ENCODE data around the gene CRYBG1. TPM values are rescaled to one million over a fixed set of nuclear protein-coding genes. Genes with fewer than 3 reads are reported as not detected.

CRYBG1 gene
- polyA plus RNA-seq, 6 donors from 2014 or later, result 9.7 to 19.0 (median 13.5) TPM

DNA sequence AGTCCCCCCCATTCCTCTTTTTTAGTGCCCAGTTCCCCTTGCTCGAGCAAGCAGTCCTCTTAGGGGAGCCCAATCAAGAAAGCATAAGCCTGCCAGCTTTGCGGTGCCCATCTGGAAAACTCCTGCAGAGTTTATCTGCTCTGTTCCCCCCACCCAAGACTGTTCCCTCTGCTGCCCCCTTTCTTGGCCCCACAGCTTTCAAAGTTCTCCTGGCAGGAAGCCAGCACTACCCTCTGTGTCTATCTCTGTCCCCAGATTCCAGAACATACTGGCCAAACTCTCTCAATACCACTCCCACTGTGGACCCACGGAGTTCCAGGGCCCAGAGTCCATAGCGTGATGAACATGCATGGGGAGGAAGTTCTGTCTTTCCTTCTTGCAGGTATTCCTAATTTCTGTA, 55.4 kb downstream of the CRYBG1 start:
- peaks cover 0 to 7% (median 2%) of the 10 kb centered on the region in 7 donors for H3K9me3 Mint-ChIP-seq
- H3K4me1 Mint-ChIP-seq, result no peaks in the 10 kb centered on the region
- peaks cover 21 to 34% (median 25%) of the 10 kb centered on the region in 3 donors for H3K27me3 Mint-ChIP-seq
- no peak for ATAC-seq (ENCODE audit: low read depth in 2 of 2)
- H3K27ac Mint-ChIP-seq, result peak overlapping the region in 1 of 6 donors; percentile 60
- H3K36me3 Mint-ChIP-seq, result no peaks in the 10 kb centered on the region
- no peak overlapping the region for H3K4me3 Mint-ChIP-seq
- no peak for DNase-seq

DNA sequence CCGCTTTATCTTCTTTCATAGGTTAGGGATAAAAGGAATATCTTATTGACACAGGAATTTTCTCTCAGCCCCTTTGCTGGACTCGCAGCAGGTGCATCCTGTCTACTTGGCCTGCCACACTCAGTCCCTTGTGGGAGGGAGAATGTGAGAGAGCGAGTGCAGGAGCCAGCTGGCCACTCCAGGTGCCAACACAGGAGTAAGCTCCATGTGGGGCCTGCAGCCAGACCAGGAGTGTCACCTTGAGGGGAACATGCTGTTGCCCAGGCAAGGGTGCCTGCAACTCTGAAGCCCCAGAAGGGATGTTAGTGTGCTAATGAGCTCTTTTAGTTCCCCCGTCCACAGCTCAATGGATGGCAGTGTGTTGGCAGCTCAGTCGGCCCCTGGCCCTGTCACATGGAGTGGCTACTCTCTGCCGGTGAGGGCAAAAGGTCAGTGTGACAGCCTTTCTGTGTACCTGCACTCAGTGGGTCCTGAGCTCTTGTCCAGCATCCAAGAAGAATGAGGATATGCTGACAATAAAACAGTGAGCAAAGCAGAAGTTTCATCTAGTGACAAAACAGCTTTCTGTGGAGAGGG, 57.1 kb downstream of the CRYBG1 start:
- peak overlapping the region in 1 of 6 donors; percentile 84 for H3K27ac Mint-ChIP-seq
- H3K27me3 Mint-ChIP-seq, result peaks cover 21 to 41% (median 33%) of the 10 kb centered on the region in 3 donors
- no peaks in the 10 kb centered on the region for H3K36me3 Mint-ChIP-seq
- H3K4me1 Mint-ChIP-seq, result no peaks in the 10 kb centered on the region
- ATAC-seq (ENCODE audit: low read depth in 2 of 2), result no peak
- DNase-seq, result no peak
- peaks cover 0 to 7% (median 2%) of the 10 kb centered on the region in 7 donors for H3K9me3 Mint-ChIP-seq
- H3K4me3 Mint-ChIP-seq, result peak overlapping the region in 1 of 8 donors; percentile 66

DNA sequence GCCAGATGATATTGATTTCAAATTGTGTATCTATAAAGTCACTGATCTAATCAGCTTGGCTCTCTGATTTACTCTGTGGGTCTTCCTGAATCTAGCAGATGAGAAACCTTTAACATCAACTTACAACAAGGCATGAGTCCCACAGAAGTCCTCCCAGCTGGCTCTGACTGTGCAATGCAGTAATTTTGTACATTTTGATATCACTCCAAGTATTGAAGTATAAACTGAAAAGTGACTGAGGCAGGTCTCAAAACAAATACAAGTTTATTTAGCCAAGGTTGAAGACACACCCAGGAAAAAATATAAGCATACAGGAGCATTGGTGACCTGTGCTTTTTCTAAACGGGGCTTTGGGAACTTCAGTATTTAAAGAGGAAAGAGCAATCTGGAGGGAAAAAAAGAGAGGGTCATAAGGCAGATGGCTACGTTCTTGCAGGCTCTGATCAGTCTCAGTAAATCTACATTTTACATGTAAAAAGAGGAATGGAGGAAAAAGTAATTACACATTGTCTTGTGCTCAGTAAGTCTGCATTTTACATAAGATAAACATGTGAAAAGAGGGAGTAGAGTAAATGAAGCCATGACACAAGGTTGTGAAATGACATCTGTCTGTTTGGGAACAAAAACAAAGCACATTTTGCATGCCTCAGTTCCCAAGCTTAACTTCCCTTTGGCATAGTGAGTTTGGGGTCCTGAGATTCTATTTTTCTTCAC, 59.5 kb downstream of the CRYBG1 start:
- no peak overlapping the region for H3K27ac Mint-ChIP-seq
- H3K4me1 Mint-ChIP-seq, result no peaks in the 10 kb centered on the region
- ATAC-seq (ENCODE audit: low read depth in 2 of 2), result no peak

DNA sequence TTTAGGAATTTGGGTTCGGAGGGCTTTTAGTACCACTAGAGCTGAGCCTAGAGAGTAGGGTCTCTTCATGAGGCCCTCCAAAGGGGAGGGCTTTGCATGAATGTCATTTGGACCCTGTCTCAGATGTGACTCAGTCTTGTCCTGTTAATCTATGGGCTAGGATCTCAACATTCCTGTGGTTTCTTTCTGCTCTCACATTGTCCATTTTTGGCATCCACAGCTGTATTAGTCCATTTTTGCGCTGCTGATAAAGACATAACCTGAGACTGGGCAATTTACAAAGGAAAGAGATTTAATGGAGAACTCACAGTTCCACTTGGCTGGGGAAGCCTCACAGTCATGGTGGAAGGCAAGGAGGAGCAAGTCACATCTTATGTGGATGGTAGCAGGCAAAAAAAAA, 61.0 kb downstream of the CRYBG1 start:
- Mint-ChIP-seq H3K4me3 (no peak overlapping the region), H3K9me3 (peaks cover 0 to 7% (median 2%) of the 10 kb centered on the region in 7 donors), H3K4me1 (no peaks in the 10 kb centered on the region), H3K27me3 (peaks cover 10 to 31% (median 27%) of the 10 kb centered on the region in 3 donors), H3K27ac (no peak overlapping the region), H3K36me3 (no peaks in the 10 kb centered on the region)
- no peak for ATAC-seq (ENCODE audit: low read depth in 2 of 2)
- no peak for DNase-seq

More for the DNA sequence above, 59.5 kb downstream of the CRYBG1 start:
- Mint-ChIP-seq H3K4me3 (no peak overlapping the region), H3K27me3 (peaks cover 21 to 41% (median 33%) of the 10 kb centered on the region in 3 donors), H3K9me3 (peaks cover 0 to 7% (median 2%) of the 10 kb centered on the region in 7 donors), H3K36me3 (no peaks in the 10 kb centered on the region)
- no peak for DNase-seq

DNA sequence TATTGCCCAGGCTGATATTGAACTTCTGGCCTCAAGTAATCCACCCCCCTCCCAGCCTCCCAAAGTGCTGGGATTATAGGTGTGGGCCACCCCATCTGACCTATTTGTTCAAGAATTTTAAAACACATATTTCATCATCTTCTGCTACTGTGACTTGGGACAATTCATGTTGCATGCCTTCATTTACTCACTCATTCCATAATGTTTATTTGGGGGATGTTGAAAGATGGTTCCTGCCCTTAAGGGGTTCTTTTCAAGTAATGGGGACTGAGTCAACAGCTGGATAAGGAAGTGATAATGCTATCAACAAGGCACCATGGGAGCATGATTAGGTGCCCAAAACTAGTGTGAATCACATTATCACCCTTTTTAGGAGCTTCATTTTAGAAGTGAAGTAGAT, 62.0 kb downstream of the CRYBG1 start:
- Mint-ChIP-seq H3K9me3 (peaks cover 0 to 7% (median 2%) of the 10 kb centered on the region in 7 donors), H3K27me3 (peaks cover 10 to 28% (median 21%) of the 10 kb centered on the region in 3 donors), H3K4me1 (no peaks in the 10 kb centered on the region), H3K27ac (no peak overlapping the region), H3K36me3 (no peaks in the 10 kb centered on the region), H3K4me3 (no peak overlapping the region)
- ATAC-seq (ENCODE audit: low read depth in 2 of 2) (no peak), DNase-seq (no peak)

DNA sequence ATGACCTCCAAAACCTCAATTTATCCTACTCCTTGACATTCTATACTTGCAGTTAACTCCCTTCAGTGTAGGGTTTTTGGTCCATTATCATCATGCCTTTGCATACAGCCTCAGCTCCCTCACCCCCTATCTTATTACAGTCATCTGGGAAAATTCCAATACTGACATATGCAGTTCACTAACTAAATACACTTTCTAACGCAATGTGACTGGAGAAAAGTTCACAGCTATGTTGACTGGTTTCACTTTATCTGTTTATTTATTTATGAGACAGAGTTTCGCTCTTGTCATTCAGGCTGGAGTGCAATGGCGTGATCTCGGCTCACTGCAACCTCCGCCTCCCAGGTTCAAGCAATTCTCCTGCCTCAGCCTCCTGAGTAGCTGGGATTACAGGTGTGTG, 64.9 kb downstream of the CRYBG1 start:
- ATAC-seq (ENCODE audit: low read depth in 2 of 2) (no peak), DNase-seq (no peak)
- H3K9me3 Mint-ChIP-seq, result no peaks in the 10 kb centered on the region
- H3K27me3 Mint-ChIP-seq, result peaks cover 0 to 11% (median 8%) of the 10 kb centered on the region in 3 donors
- H3K27ac Mint-ChIP-seq, result no peak overlapping the region
- no peak overlapping the region for H3K4me3 Mint-ChIP-seq
- no peaks in the 10 kb centered on the region for H3K4me1 Mint-ChIP-seq
- no peaks in the 10 kb centered on the region for H3K36me3 Mint-ChIP-seq

DNA sequence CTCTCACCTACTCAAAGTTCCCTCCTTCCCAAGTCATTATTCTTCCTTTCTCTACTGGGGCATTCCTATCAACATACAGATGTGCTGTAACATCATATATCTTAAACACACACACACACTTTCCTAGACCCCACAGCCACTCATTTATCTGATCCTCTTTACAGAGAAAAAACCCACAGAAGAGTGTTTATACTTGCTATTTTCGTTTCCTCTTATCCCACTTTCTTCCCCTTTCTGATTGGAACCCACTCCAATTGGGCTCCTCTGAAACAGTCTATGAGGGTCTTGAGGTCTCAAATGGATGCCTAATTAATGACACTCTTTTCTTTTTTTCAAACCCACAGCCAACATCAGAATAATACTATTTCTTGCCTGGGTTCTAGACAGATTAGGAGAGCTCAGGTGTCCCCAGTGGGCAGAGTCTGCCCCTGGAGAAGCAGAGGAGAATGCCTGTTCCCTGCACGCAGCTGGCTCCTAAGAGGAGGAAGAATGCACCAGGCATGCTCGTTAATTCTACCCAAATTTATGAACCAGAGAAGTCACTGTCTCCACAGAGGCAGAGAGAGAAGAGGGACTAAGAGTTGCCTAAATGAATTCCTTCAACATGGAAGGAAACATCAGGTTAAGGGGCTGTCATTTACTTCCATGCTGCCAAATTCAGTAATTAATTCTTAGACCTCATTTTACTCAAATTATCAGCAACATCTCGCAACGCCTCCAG, 65.9 kb downstream of the CRYBG1 start:
- Mint-ChIP-seq H3K27me3 (peaks cover 0 to 2% (median 2%) of the 10 kb centered on the region in 3 donors), H3K4me1 (no peaks in the 10 kb centered on the region), H3K9me3 (no peaks in the 10 kb centered on the region), H3K36me3 (no peaks in the 10 kb centered on the region), H3K27ac (no peak overlapping the region), H3K4me3 (no peak overlapping the region)
- DNase-seq, result no peak
- ATAC-seq (ENCODE audit: low read depth in 2 of 2), result no peak

DNA sequence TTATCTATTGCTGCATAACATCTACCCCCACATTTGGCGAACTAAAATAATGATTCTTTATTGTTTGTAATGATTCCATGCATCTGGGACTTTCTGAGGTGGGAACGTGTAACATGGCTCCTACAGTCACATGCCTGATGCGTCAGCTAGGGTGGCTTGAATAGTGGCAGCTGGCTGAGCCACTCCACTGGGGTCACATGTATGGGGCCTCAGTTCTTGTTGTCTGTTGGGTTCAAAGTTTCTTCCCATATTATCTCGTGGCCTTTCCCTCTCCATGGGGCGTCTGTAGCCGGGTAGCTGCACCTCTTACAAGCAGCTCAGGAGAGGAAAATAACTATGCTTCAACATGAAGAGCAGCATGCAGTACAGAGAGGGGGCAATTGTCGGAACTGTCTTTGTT, 69.9 kb downstream of the CRYBG1 start:
- Mint-ChIP-seq H3K4me1 (no peaks in the 10 kb centered on the region), H3K36me3 (no peaks in the 10 kb centered on the region), H3K27ac (peak overlapping the region in 1 of 6 donors; percentile 13), H3K9me3 (no peaks in the 10 kb centered on the region), H3K27me3 (peaks cover 0 to 5% (median 0%) of the 10 kb centered on the region in 3 donors), H3K4me3 (no peak overlapping the region)
- ATAC-seq (ENCODE audit: low read depth in 2 of 2), result no peak
- DNase-seq, result no peak

DNA sequence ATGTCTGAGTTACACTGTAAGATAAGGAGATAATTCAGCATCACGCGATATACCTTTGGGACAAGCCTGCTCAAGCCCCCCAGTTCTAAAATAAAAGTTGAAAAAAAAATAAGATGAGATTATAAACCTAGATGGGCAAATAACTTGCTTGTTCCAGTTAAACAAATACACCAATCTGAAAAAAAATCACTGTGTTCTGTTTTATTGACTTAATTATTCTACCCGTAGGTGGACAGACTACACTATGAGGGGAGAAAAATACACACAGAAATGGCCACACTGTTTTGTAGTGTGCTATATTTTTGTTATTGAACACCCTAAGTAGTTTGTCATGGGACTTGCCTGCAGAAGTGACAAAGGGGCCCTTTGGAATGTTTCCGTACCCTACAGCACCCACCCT, 70.9 kb downstream of the CRYBG1 start:
- H3K27me3 Mint-ChIP-seq, result peaks cover 0 to 5% (median 0%) of the 10 kb centered on the region in 3 donors
- H3K36me3 Mint-ChIP-seq, result no peaks in the 10 kb centered on the region
- DNase-seq (no peak), ATAC-seq (ENCODE audit: low read depth in 2 of 2) (no peak)
- no peaks in the 10 kb centered on the region for H3K9me3 Mint-ChIP-seq
- no peaks in the 10 kb centered on the region for H3K4me1 Mint-ChIP-seq
- H3K27ac Mint-ChIP-seq, result no peak overlapping the region
- no peak overlapping the region for H3K4me3 Mint-ChIP-seq

DNA sequence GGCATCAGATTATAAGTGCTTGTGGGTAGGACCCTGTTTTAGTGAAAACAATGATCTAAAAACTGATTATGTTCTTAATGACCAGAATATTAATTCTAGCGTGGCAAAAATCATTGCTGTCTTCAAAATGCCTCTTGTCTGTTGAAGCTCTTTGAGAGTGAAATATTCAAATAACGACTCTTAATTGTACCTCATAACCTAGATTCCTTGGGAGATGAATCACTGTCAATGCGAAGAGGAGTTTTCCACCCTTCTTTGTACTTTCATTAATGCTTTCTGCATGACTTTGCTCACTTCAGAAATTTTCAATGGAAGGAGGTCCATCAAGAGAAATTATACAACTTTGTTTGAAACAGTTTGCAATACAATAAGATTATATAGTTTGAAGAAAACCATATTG, 71.5 kb downstream of the CRYBG1 start:
- Mint-ChIP-seq H3K9me3 (no peaks in the 10 kb centered on the region), H3K4me3 (no peak overlapping the region), H3K36me3 (no peaks in the 10 kb centered on the region), H3K27me3 (peaks cover 0 to 5% (median 0%) of the 10 kb centered on the region in 3 donors), H3K4me1 (no peaks in the 10 kb centered on the region), H3K27ac (no peak overlapping the region)
- DNase-seq (no peak), ATAC-seq (ENCODE audit: low read depth in 2 of 2) (no peak)

DNA sequence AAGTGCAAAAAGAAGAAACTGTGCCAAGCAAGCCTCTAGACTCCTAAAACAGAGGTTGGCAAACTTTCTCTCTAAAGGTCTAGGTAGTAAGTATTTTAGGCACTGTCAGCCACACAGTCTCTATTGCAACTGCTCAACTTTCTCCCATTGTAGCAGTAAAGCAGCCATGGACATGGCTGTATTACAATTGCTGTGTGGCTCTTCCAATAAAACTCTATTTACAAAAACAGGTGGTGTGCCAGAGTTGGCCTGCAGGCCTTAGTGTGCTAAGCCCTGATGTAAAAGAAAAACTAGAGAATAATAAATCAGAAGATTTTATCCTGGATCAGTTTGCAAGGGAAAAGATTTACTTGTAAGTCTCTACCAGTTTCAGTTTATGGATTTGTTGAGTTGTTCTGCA, 74.0 kb downstream of the CRYBG1 start:
- Mint-ChIP-seq H3K27ac (no peak overlapping the region), H3K9me3 (no peaks in the 10 kb centered on the region), H3K36me3 (no peaks in the 10 kb centered on the region), H3K27me3 (peaks cover 15 to 18% (median 16%) of the 10 kb centered on the region in 3 donors), H3K4me1 (no peaks in the 10 kb centered on the region), H3K4me3 (no peak overlapping the region)
- no peak for DNase-seq
- ATAC-seq (ENCODE audit: low read depth in 2 of 2), result no peak

DNA sequence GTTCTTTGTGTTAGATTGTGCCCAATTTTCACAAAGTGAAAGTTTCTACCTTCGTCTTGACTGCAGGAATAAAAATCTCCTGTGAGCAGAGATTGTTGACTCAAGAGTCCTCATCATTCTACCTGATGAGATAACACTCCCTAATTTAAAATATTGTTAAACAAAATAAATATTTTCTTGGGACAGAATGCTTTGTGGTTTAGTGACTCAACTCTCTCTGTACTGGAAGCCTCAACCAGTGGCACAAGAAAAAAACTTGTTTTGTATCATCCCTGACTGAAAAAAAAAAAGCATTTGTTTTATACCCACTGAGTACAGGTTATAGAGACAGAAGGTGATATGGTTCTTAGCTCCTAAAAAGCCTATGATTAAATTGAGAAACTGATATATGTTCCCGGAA, 78.9 kb downstream of the CRYBG1 start:
- no peak overlapping the region for H3K27ac Mint-ChIP-seq
- no peak overlapping the region for H3K4me3 Mint-ChIP-seq
- ATAC-seq (ENCODE audit: low read depth in 2 of 2) (no peak), DNase-seq (no peak)
- H3K9me3 Mint-ChIP-seq, result no peaks in the 10 kb centered on the region
- peaks cover 0 to 3% (median 0%) of the 10 kb centered on the region in 3 donors for H3K4me1 Mint-ChIP-seq
- H3K27me3 Mint-ChIP-seq, result peaks cover 31 to 48% (median 43%) of the 10 kb centered on the region in 3 donors
- H3K36me3 Mint-ChIP-seq, result no peaks in the 10 kb centered on the region

DNA sequence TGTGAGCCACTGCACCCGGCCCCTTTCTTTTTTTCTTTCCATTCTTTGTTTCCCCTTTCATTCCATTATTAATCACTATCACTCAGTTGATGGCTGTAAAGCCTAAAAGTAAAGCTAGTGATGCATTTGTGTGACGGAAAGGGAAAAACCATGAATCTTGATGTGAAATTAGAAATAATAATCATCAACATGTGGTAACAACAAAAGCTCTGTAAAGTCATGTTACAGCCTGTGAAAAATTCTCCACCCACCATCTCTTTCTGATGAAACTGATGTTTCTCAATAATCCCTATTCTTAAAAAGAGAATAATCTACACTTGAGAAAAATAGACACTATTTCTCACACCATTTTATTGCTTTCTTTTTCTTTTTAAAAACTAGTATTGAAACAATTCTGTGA, 80.0 kb downstream of the CRYBG1 start:
- Mint-ChIP-seq H3K4me1 (peaks cover 0 to 9% (median 6%) of the 10 kb centered on the region in 3 donors), H3K36me3 (no peaks in the 10 kb centered on the region), H3K27ac (no peak overlapping the region), H3K9me3 (no peaks in the 10 kb centered on the region), H3K27me3 (peaks cover 35 to 48% (median 43%) of the 10 kb centered on the region in 3 donors), H3K4me3 (no peak overlapping the region)
- ATAC-seq (ENCODE audit: low read depth in 2 of 2) (no peak), DNase-seq (no peak)

DNA sequence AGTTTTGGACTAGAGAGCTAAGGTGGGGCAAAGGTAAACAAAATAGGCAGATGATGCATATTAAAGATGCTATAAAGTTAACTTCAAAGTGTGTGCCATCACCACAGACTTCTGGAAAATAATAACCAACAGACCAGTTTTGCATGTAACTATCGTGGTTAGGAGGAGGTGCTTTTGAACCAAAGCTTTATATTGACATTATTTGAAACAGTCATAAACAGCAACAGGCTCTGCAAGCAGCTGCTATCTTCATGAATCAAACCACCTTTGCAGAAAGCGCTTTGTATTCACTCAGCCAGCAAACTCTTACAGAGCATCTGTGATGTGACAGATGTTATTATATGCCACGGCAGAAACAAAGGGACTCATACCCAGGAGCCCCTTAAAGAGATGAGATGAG, 81.9 kb downstream of the CRYBG1 start:
- H3K27ac Mint-ChIP-seq, result no peak overlapping the region
- H3K4me3 Mint-ChIP-seq, result no peak overlapping the region
- peaks cover 0 to 9% (median 6%) of the 10 kb centered on the region in 3 donors for H3K4me1 Mint-ChIP-seq
- no peaks in the 10 kb centered on the region for H3K36me3 Mint-ChIP-seq
- no peak for DNase-seq
- ATAC-seq (ENCODE audit: low read depth in 2 of 2), result no peak
- no peaks in the 10 kb centered on the region for H3K9me3 Mint-ChIP-seq
- H3K27me3 Mint-ChIP-seq, result peaks cover 34 to 46% (median 42%) of the 10 kb centered on the region in 3 donors

All from naive B cell (primary cell).